Measurements from ENCODE around the gene CDK10.
A peak's percentile ranks its signal among the peaks of the same experiment; 100 is the strongest.

Gene CDK10

GRCh38 chr16:89700100-89700648 is 13.7 kb downstream of the CDK10 start:
- TF ChIP-seq EZH2phosphoT487 (IDR thresholded peaks at IDR 0.05; ENCODE audit: low read length) (no peak), EZH2 (optimal IDR thresholded peaks at IDR 0.05; ENCODE audit: low read depth, low read length) (no peak)
- TF ChIP-seq, protein P1, sequence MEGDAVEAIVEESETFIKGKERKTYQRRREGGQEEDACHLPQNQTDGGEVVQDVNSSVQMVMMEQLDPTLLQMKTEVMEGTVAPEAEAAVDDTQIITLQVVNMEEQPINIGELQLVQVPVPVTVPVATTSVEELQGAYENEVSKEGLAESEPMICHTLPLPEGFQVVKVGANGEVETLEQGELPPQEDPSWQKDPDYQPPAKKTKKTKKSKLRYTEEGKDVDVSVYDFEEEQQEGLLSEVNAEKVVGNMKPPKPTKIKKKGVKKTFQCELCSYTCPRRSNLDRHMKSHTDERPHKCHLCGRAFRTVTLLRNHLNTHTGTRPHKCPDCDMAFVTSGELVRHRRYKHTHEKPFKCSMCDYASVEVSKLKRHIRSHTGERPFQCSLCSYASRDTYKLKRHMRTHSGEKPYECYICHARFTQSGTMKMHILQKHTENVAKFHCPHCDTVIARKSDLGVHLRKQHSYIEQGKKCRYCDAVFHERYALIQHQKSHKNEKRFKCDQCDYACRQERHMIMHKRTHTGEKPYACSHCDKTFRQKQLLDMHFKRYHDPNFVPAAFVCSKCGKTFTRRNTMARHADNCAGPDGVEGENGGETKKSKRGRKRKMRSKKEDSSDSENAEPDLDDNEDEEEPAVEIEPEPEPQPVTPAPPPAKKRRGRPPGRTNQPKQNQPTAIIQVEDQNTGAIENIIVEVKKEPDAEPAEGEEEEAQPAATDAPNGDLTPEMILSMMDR (IDR thresholded peaks at IDR 0.05; ENCODE audit: low read length), result peak; percentile 53
- H3K9me2 ChIP-seq (replicated peaks; ENCODE audit: insufficient read depth, low read length), result no peaks in the 10 kb centered on the region
- H4K20me1 ChIP-seq (ENCODE audit: insufficient read depth, low read length), result no peaks in the 10 kb centered on the region
- H3F3A ChIP-seq (ENCODE audit: insufficient read depth, low read length), result peaks cover 6% of the 10 kb centered on the region; the same call in 1 of the 2 replicates
- H2AFZ ChIP-seq (ENCODE audit: low read length), result no peak overlapping the region
- H3K4me3 ChIP-seq (ENCODE audit: low read length), result peak overlapping the region; percentile 62
- H3K9me3 ChIP-seq (replicated peaks; ENCODE audit: insufficient read depth, low read length), result no peaks in the 10 kb centered on the region
- peak overlapping the region; percentile 75 for H3K9ac ChIP-seq (ENCODE audit: low read length)
- DNase-seq, result peak; percentile 96
- H3K27ac ChIP-seq (ENCODE audit: low read length), result peak overlapping the region; percentile 86
- H3K36me3 ChIP-seq (replicated peaks; ENCODE audit: insufficient read depth, low read length), result no peaks in the 10 kb centered on the region
- H3K27me3 ChIP-seq (replicated peaks; ENCODE audit: insufficient read depth, low read length), result no peaks in the 10 kb centered on the region
- 0 out of 2 replicates have a peak, but pooled peaks cover 3% of the 10 kb centered on the region for H3K4me1 ChIP-seq (ENCODE audit: low read length)
- no peaks in the 10 kb centered on the region; the same call in 1 of the 2 replicates for H3K79me2 ChIP-seq (ENCODE audit: low read length)
- peak overlapping the region; percentile 78 for H3K4me2 ChIP-seq (ENCODE audit: low read depth, low read length)

DNA sequence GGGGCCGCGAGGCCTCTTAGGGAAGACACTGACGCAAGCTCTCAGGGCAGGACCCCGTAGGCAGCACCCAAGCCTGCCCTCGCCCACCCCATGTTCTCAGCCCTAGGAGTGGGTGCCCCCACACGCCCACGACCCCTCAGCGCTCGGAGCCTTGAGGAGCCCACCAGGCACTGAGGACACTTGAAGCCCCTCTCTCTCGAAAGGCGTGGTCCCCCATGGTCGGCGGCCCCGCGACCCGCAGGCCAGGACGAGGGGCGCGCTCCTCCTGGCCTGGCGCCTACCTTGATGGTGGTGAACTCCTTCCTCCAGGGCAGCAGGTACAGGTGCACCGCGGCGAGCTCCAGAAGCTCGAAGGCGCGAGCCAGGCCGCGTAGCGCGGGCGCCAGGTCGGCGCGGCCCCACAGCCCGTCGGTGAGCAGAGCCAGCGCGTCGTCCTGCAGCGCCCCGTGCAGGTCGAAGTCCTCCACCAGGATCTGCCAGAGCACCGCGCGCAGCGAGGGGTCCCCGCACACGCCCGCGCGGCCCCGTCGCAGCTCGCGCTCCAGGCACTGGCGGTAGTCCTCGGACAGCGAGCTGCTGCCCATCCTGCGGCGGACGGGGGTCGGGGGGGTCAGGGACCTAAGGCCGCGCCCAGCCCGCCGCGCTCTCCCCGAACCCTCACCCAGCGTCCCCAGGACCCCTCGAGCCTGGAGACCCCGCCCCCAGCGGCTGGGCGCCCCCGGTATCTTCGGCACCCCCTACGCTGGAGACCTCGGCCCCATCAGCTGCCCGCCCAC is 14.3 kb downstream of the CDK10 start:
- 0 out of 2 replicates have a peak, but pooled peaks cover 3% of the 10 kb centered on the region for H3K4me1 ChIP-seq (ENCODE audit: low read length)
- no peaks in the 10 kb centered on the region for H4K20me1 ChIP-seq (ENCODE audit: insufficient read depth, low read length)
- H3K9me2 ChIP-seq (replicated peaks; ENCODE audit: insufficient read depth, low read length), result no peaks in the 10 kb centered on the region
- H3K27ac ChIP-seq (ENCODE audit: low read length), result peak overlapping the region; percentile 86
- H3K4me2 ChIP-seq (ENCODE audit: low read depth, low read length), result peak overlapping the region; percentile 78
- H3K36me3 ChIP-seq (replicated peaks; ENCODE audit: insufficient read depth, low read length), result no peaks in the 10 kb centered on the region
- peaks cover 6% of the 10 kb centered on the region; the same call in 1 of the 2 replicates for H3F3A ChIP-seq (ENCODE audit: insufficient read depth, low read length)
- H3K4me3 ChIP-seq (ENCODE audit: low read length), result peak overlapping the region; percentile 62
- peak overlapping the region; percentile 75 for H3K9ac ChIP-seq (ENCODE audit: low read length)
- H2AFZ ChIP-seq (ENCODE audit: low read length), result no peak overlapping the region
- TF ChIP-seq EZH2phosphoT487 (IDR thresholded peaks at IDR 0.05; ENCODE audit: low read length) (no peak), EZH2 (optimal IDR thresholded peaks at IDR 0.05; ENCODE audit: low read depth, low read length) (no peak)
- TF ChIP-seq, protein P1 (IDR thresholded peaks at IDR 0.05; ENCODE audit: low read length), result peak; percentile 16; the same call in 1 of the 2 replicates
- DNase-seq, result peak; percentile 63
- H3K9me3 ChIP-seq (replicated peaks; ENCODE audit: insufficient read depth, low read length), result no peaks in the 10 kb centered on the region
- H3K79me2 ChIP-seq (ENCODE audit: low read length), result no peaks in the 10 kb centered on the region; the same call in 1 of the 2 replicates
- no peaks in the 10 kb centered on the region for H3K27me3 ChIP-seq (replicated peaks; ENCODE audit: insufficient read depth, low read length)

DNA sequence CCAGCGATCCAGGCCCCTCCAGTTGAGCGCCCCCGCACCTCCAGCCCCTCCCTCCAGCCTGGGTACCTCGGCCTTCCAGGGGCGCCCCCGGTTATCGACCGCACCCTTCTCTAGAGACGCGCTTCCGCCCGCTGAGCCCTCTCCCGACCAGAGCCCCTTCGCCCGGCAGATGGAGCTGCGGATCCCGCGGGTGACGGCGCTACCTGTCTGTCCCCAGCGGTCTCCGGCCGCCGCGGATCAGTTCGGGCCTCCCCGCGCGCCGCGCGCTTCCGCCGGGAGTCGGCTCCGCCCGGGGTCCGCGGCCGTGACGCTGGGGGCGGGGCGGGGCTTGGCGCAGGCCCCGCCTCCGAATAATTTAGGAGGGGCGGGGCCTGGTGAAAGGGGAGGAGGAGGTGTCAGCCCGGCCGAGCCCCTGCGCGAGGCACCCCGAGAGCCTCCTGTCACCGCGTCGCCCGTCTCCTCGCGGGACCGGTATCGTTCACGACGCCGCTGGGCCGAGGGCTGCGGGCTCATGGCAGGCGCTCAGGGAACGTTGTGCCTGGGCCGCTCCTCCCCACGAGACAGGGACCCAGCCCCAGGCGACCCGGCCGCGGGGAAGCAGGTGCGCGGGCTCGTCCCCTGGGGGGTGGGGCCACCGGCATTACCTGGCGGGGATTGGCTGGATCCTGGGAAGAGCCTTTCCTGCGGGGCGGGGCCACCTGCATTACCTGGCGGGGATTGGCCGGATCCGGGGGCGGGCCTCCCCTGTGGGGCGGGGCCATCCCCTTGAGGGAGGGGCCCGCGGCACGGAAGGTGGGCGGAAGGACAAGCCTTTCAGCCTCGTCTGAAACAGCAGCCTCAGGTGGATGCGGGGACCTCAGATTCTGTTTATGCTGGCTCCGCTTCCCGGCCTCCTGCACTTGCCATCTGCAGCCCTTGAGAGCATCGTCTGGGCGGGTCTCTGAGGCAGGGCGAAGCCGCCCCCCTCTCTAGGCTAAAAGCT is 15.2 kb downstream of the CDK10 start, which contains the start of gene SPATA2L:
Gene SPATA2L, minus strand, starts transcription at position 281 of the 982 bp plus-strand sequence. CDS start 473 bp downstream, outside the sequence.
- peak within 1 kb of the TSS; percentile 66 for H3K4me3 ChIP-seq (ENCODE audit: low read length)
- H3F3A ChIP-seq (ENCODE audit: insufficient read depth, low read length), result peaks cover 6% of the 10 kb centered on the region; the same call in 1 of the 2 replicates
- H3K36me3 ChIP-seq (replicated peaks; ENCODE audit: insufficient read depth, low read length), result no peaks in the 10 kb centered on the region
- H3K9me2 ChIP-seq (replicated peaks; ENCODE audit: insufficient read depth, low read length), result no peaks in the 10 kb centered on the region
- peak within 1 kb of the TSS; percentile 86 for H3K27ac ChIP-seq (ENCODE audit: low read length)
- H3K9ac ChIP-seq (ENCODE audit: low read length), result peak within 1 kb of the TSS; percentile 75
- H3K27me3 ChIP-seq (replicated peaks; ENCODE audit: insufficient read depth, low read length), result no peaks in the 10 kb centered on the region
- TF ChIP-seq EZH2phosphoT487 (IDR thresholded peaks at IDR 0.05; ENCODE audit: low read length) (no peak), EZH2 (optimal IDR thresholded peaks at IDR 0.05; ENCODE audit: low read depth, low read length) (no peak)
- TF ChIP-seq, protein P1 (IDR thresholded peaks at IDR 0.05; ENCODE audit: low read length), result no peak
- H3K9me3 ChIP-seq (replicated peaks; ENCODE audit: insufficient read depth, low read length), result no peaks in the 10 kb centered on the region
- DNase-seq, result peak; percentile 91
- H3K79me2 ChIP-seq (ENCODE audit: low read length), result no peaks in the 10 kb centered on the region; the same call in 1 of the 2 replicates
- no peak within 1 kb of the TSS for H2AFZ ChIP-seq (ENCODE audit: low read length)
- 0 out of 2 replicates have a peak, but pooled peaks cover 3% of the 10 kb centered on the region for H3K4me1 ChIP-seq (ENCODE audit: low read length)
- H3K4me2 ChIP-seq (ENCODE audit: low read depth, low read length), result peak within 1 kb of the TSS; percentile 78
- no peaks in the 10 kb centered on the region for H4K20me1 ChIP-seq (ENCODE audit: insufficient read depth, low read length)
